ENCODE measurements around the gene POGZ. TPM values are rescaled to one million over a fixed set of nuclear protein-coding genes. Genes with fewer than 3 reads are reported as not detected.

POGZ gene
- total RNA-seq, 1 experiment from 2014 or later, result 102 TPM

DNA sequence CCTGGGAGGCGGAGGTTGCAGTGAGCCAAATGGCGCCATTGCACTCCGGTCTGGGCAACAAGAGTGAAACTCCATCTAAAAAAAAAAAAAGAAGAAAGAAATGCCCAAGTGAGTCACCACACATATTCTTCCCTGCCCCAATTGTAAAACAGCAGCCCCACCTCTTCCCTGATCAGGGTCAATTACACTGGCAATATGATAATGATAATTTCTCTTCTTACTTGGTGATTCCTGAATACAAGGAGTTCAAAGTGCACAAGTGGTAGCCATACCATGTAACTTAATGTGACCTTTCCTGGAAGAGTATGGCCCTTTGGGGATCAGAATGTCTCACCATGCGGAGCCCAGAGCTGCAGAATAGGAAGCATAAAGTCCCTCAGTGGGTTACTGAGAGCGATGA, 40.1 kb upstream of the POGZ start:
- DNase-seq, result no peak
- Histone ChIP-seq H2BK120ac (ENCODE audit: low read depth, low read length, poor library complexity, severe bottlenecking) (no peak overlapping the region), H3K79me1 (ENCODE audit: insufficient read depth, low read depth, low read length, poor library complexity, severe bottlenecking) (no peaks in the 10 kb centered on the region), H2BK20ac (ENCODE audit: low read depth, low read length, poor library complexity, severe bottlenecking) (no peak overlapping the region), H3K9ac (ENCODE audit: extremely low read depth, insufficient read length, low read length) (no peak overlapping the region), H2AK5ac (ENCODE audit: insufficient read length, low read length) (no peak overlapping the region), H3T11ph (ENCODE audit: low read length) (no peak overlapping the region), H3K14ac (ENCODE audit: insufficient read depth, low read length) (no peak overlapping the region), H3K18ac (ENCODE audit: insufficient read length, low read depth, low read length) (no peak overlapping the region), H3K56ac (ENCODE audit: insufficient read length, low read depth, low read length) (no peak overlapping the region), H2BK12ac (ENCODE audit: insufficient read length, low read depth, low read length) (no peak overlapping the region), H2AFZ (ENCODE audit: low read length) (no peak overlapping the region), H3K23ac (ENCODE audit: insufficient read length, low read depth, low read length) (no peak overlapping the region), H4K5ac (ENCODE audit: insufficient read length, low read depth, low read length) (no peak overlapping the region), H3K27ac (ENCODE audit: insufficient read length, low read depth, low read length) (no peak overlapping the region), H3K9me3 (ENCODE audit: control insufficient read depth, low read depth, low read length) (no peaks in the 10 kb centered on the region), H3K27me3 (ENCODE audit: insufficient read depth, low read length) (no peaks in the 10 kb centered on the region), H2BK15ac (ENCODE audit: low read depth, low read length) (no peak overlapping the region), H2BK5ac (ENCODE audit: insufficient read length, low read length) (no peak overlapping the region), H3K4ac (ENCODE audit: low read depth, low read length) (no peak overlapping the region), H4K91ac (ENCODE audit: insufficient read length, low read depth, low read length) (no peak overlapping the region), H4K20me1 (ENCODE audit: control insufficient read depth, insufficient read depth, insufficient read length) (no peaks in the 10 kb centered on the region), H4K8ac (replicated peaks; ENCODE audit: insufficient read length, low read depth, low read length) (no peak overlapping the region), H3K4me1 (ENCODE audit: insufficient read depth, low read length) (no peaks in the 10 kb centered on the region), H3K79me2 (ENCODE audit: insufficient read depth, low read length) (no peaks in the 10 kb centered on the region), H3K23me2 (ENCODE audit: insufficient read length, low read depth, low read length, poor library complexity, severe bottlenecking) (no peaks in the 10 kb centered on the region), H3K4me2 (ENCODE audit: insufficient read depth, insufficient read length, low read length) (no peak overlapping the region)
- H3K4me1 Mint-ChIP-seq, result peaks cover 6 to 9% of the 10 kb centered on the region in 2 experiments; a peak in 3 of 4 replicates
- peak overlapping the region in 1 of 3 experiments; percentile 37; a peak in 1 of 7 replicates for H3K27ac Mint-ChIP-seq
- WGBS (ENCODE audit: extremely low coverage, insufficient read length, low lambda C conversion rate), result no CpG with 5 or more reads among the region's 5 CpGs
- H3K36me3 Mint-ChIP-seq (ENCODE audit: insufficient read depth in 1 of 3, low read depth in 3 of 3), result no peaks in the 10 kb centered on the region
- no peaks in the 10 kb centered on the region for H3K9me3 Mint-ChIP-seq
- no peak overlapping the region for H3K4me3 Mint-ChIP-seq
- H3K27me3 Mint-ChIP-seq (ENCODE audit: low read depth), result peaks cover 3% of the 10 kb centered on the region; the same call in 1 of the 2 replicates
- no peak for TF ChIP-seq CTCF (conservative IDR thresholded peaks at IDR 0.05)

All from H9 (cell line).